Activated naive CD8-positive, alpha-beta T cell treated with anti-CD3 and anti-CD28 coated beads, Interleukin-2, amount 50 U/mL, for 16 hours (primary cell): Measurements from ENCODE around the gene TNIK.

Experiments
- DNase-seq: peaks from one replicate; pipeline ENCODE4 v3.0.0-alpha.2; 2020; ENCODE audit warnings: low read depth, low spot score

The TNIK gene

GRCh38 chr3:171192176-171192854, 267.9 kb downstream of the TNIK start:
- DNase-seq: no peak

GRCh38 chr3:171190668-171191067, 269.5 kb downstream of the TNIK start:
- DNase-seq: no peak

GRCh38 chr3:171189394-171190080, 270.7 kb downstream of the TNIK start:
- no peak for DNase-seq

- DNase-seq: no peak
These were observed 272.4 kb downstream of the TNIK start for GRCh38 chr3:171187706-171188290.

- no peak for DNase-seq
These were observed 273.2 kb downstream of the TNIK start for GRCh38 chr3:171186817-171187500.

- DNase-seq: no peak
These were observed 273.8 kb downstream of the TNIK start for GRCh38 chr3:171186383-171186782.

- DNase-seq: no peak
These were observed 274.2 kb downstream of the TNIK start for GRCh38 chr3:171185959-171186358.

GRCh38 chr3:171184372-171184771, 275.8 kb downstream of the TNIK start:
- DNase-seq: no peak

- DNase-seq: no peak
These were observed 277.2 kb downstream of the TNIK start for GRCh38 chr3:171183042-171183441.

- no peak for DNase-seq
These were observed 278.1 kb downstream of the TNIK start for GRCh38 chr3:171181907-171182690.

- no peak for DNase-seq
These were observed 281.5 kb downstream of the TNIK start for GRCh38 chr3:171178714-171179113.

GRCh38 chr3:171177553-171177952, 282.7 kb downstream of the TNIK start:
- no peak for DNase-seq

- no peak for DNase-seq
These were observed 283.1 kb downstream of the TNIK start for GRCh38 chr3:171177056-171177455.

GRCh38 chr3:171176244-171176933, 283.8 kb downstream of the TNIK start:
- no peak for DNase-seq

GRCh38 chr3:171175741-171176234, 284.4 kb downstream of the TNIK start:
- no peak for DNase-seq

GRCh38 chr3:171173736-171174135, 286.5 kb downstream of the TNIK start:
- no peak for DNase-seq

GRCh38 chr3:171172070-171172469, 288.1 kb downstream of the TNIK start:
- DNase-seq: no peak

GRCh38 chr3:171169866-171170265, 290.3 kb downstream of the TNIK start:
- DNase-seq: no peak

GRCh38 chr3:171169443-171169842, 290.8 kb downstream of the TNIK start:
- no peak for DNase-seq

GRCh38 chr3:171168551-171168950, 291.7 kb downstream of the TNIK start:
- DNase-seq: no peak

- DNase-seq: no peak
These were observed 292.1 kb downstream of the TNIK start for GRCh38 chr3:171168086-171168485.
